ENCODE results near the gene ABR.

GRCh38 chr17:1003633-1003971, 176.2 kb downstream of the ABR start:
- TF ChIP-seq CTCF (IDR thresholded peaks at IDR 0.05) (no peak), EHMT2 (IDR thresholded peaks at IDR 0.05; ENCODE audit: low read depth) (no peak), USF2 (IDR thresholded peaks at IDR 0.05) (no peak)
